Osteoblast (primary cell): ENCODE data around the gene MBOAT7. TPM values are rescaled to one million over a fixed set of nuclear protein-coding genes. Genes with fewer than 3 reads are reported as not detected.
"Not testable (repeated sequence)": the region's sequence is repeated elsewhere in the genome, so short reads cannot be mapped to it uniquely, and the experiment has no call there.

Experiments
- DNase-seq: peaks from one replicate; pipeline ENCODE4 v3.0.0; 2011; ENCODE audit warnings: low spot score, mixed read lengths; ENCODE audit not compliant: insufficient read length; ENCODE audit errors: missing footprints
- H2AFZ ChIP-seq: 2 replicates; pipeline ENCODE4 v1.6.0; 2011; ENCODE audit warnings: mild to moderate bottlenecking, low read length
- H3K27ac ChIP-seq: 2 replicates; pipeline ENCODE4 v1.5.1; 2011; ENCODE audit warnings: mild to moderate bottlenecking, low read depth, low read length, moderate library complexity
- H3K27me3 ChIP-seq: 2 replicates; pipeline ENCODE4 v1.6.0; 2012; ENCODE audit warnings: mild to moderate bottlenecking, control low read depth, inconsistent platforms, low read length, moderate library complexity; ENCODE audit not compliant: insufficient read depth
- H3K36me3 ChIP-seq: 2 replicates; pipeline ENCODE4 v1.5.1; 2011; ENCODE audit warnings: mild to moderate bottlenecking, low read length, control low read depth, moderate library complexity; ENCODE audit not compliant: insufficient read depth
- H3K4me1 ChIP-seq: 2 replicates; pipeline ENCODE4 v1.5.1; 2011; ENCODE audit warnings: mild to moderate bottlenecking, low read length, control low read depth, moderate library complexity; ENCODE audit not compliant: insufficient read depth
- H3K4me2 ChIP-seq: 2 replicates; pipeline ENCODE4 v1.6.0; 2011; ENCODE audit warnings: mild to moderate bottlenecking, low read length; ENCODE audit not compliant: insufficient read depth
- H3K4me3 ChIP-seq: fragments of 200-600 bp; sonication (generic); 3 replicates; pipeline ENCODE4 v1.5.1; 2012; ENCODE audit warnings: mild to moderate bottlenecking, low read length, inconsistent platforms; ENCODE audit not compliant: insufficient read depth
- H3K79me2 ChIP-seq: 2 replicates; pipeline ENCODE4 v1.6.0; 2012; ENCODE audit warnings: mild to moderate bottlenecking, low read length, control low read depth, inconsistent platforms; ENCODE audit not compliant: insufficient read depth
- H3K9me3 ChIP-seq: 2 replicates; pipeline ENCODE4 v1.5.1; 2011; ENCODE audit warnings: low read depth, low read length, control low read depth
- H4K20me1 ChIP-seq: 2 replicates; pipeline ENCODE4 v1.6.0; 2012; ENCODE audit warnings: mild to moderate bottlenecking, low read length, control low read depth; ENCODE audit not compliant: insufficient read depth
- CTCF ChIP-seq: IDR thresholded peaks from 2 replicates; pipeline ENCODE4 v1.5.1; 2011; ENCODE audit warnings: mild to moderate bottlenecking, low read depth, low read length, moderate library complexity; ENCODE audit errors: extremely low read depth
- total RNA-seq: library from RNA; depleted of rRNA; stranded (reverse); fragments of >200 nt; gene quantifications from 2 replicates; pipeline ENCODE4 v1.2.3, GENCODE V29; 2012

Gene MBOAT7
- total RNA-seq, 1 donor = 26.1 TPM

GRCh38 chr19:54173951-54174834, 15.2 kb downstream of the MBOAT7 start:
- no peak overlapping the region for H3K4me3 ChIP-seq
- no peak overlapping the region for H3K4me2 ChIP-seq
- no peak overlapping the region for H2AFZ ChIP-seq
- H3K27ac ChIP-seq = no peak overlapping the region
- peaks cover 2% of the 10 kb centered on the region for H3K4me1 ChIP-seq
- no peaks in the 10 kb centered on the region for H3K9me3 ChIP-seq
- no peak for TF ChIP-seq CTCF
- DNase-seq = peak; percentile 83
- peaks cover 21% of the 10 kb centered on the region for H3K36me3 ChIP-seq
- no peaks in the 10 kb centered on the region for H3K79me2 ChIP-seq
- peaks cover 3% of the 10 kb centered on the region for H4K20me1 ChIP-seq
- H3K27me3 ChIP-seq = no peaks in the 10 kb centered on the region

- Histone ChIP-seq H3K9me3 (no peaks in the 10 kb centered on the region), H3K4me2 (no peak overlapping the region), H2AFZ (no peak overlapping the region), H3K4me1 (peaks cover 2% of the 10 kb centered on the region), H3K4me3 (no peak overlapping the region), H3K36me3 (peaks cover 13% of the 10 kb centered on the region), H3K79me2 (no peaks in the 10 kb centered on the region), H3K27me3 (no peaks in the 10 kb centered on the region), H4K20me1 (no peaks in the 10 kb centered on the region), H3K27ac (no peak overlapping the region)
- no peak for TF ChIP-seq CTCF
- DNase-seq = peak; percentile 55
Measured at GRCh38 chr19:54173359-54173699, 16.1 kb downstream of the MBOAT7 start.

GRCh38 chr19:54172471-54173358, 16.7 kb downstream of the MBOAT7 start, which contains the start of gene TMC4:
TSS of gene TMC4 (minus strand) at chr19:54173160. CDS start at chr19:54173117, 43 bp downstream.
- no peaks in the 10 kb centered on the region for H3K27me3 ChIP-seq
- no peaks in the 10 kb centered on the region for H4K20me1 ChIP-seq
- no peak for TF ChIP-seq CTCF
- H3K4me2 ChIP-seq = no peak within 1 kb of the TSS
- H3K79me2 ChIP-seq = no peaks in the 10 kb centered on the region
- peaks cover 2% of the 10 kb centered on the region for H3K4me1 ChIP-seq
- H3K36me3 ChIP-seq = peaks cover 8% of the 10 kb centered on the region
- peak; percentile 95 for DNase-seq
- H3K27ac ChIP-seq = no peak within 1 kb of the TSS
- H3K9me3 ChIP-seq = no peaks in the 10 kb centered on the region
- H3K4me3 ChIP-seq = no peak within 1 kb of the TSS
- no peak within 1 kb of the TSS for H2AFZ ChIP-seq

- DNase-seq = peak; percentile 52
- not testable (repeated sequence) for H2AFZ ChIP-seq, H3K4me2 ChIP-seq, H3K79me2 ChIP-seq, H3K9me3 ChIP-seq, H3K4me3 ChIP-seq, H3K36me3 ChIP-seq, H3K27me3 ChIP-seq, H3K4me1 ChIP-seq, H4K20me1 ChIP-seq, H3K27ac ChIP-seq
Measured at GRCh38 chr19:54171736-54172431, 17.5 kb downstream of the MBOAT7 start.
